IPS-18c (cell line): ENCODE measurements around the gene RPL22L1.
"Not testable (repeated sequence)": the region's sequence is repeated elsewhere in the genome, so short reads cannot be mapped to it uniquely, and the experiment has no call there.

Source experiments
- H3K4me3 ChIP-seq: 2 replicates; pipeline ENCODE4 v1.7.0; 2013; ENCODE audit warnings: low read depth, mild to moderate bottlenecking, low read length, moderate library complexity; ENCODE audit not compliant: insufficient read depth
- H3K9me3 ChIP-seq: one replicate; pipeline ENCODE4 v1.6.1; 2013; ENCODE audit warnings: mild to moderate bottlenecking, low read length, moderate library complexity; ENCODE audit not compliant: control insufficient read depth, insufficient read depth

RPL22L1 gene

GRCh38 chr3:170848292-170848917, 21.6 kb downstream of the RPL22L1 start:
- no peaks in the 10 kb centered on the region for H3K9me3 ChIP-seq
- H3K4me3 ChIP-seq: no peak overlapping the region

DNA sequence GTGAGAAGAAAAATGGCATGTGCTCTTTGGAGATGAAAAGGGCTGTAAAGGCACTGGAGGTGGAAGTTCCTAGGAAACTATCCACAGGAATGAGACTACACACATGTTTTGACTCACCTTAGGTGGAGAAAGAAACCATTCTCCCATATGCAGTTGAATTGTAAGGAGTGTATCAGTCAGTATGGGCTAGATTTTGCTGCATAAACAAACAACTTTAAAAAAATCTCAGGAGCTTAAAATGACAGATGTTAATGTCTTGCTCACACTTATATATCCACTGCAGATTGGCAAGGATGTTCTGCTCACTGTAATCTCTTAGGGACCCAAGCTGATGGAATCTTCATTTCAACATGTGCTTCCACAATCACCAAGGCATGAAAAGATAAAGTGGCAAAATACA, 25.6 kb downstream of the RPL22L1 start:
- Histone ChIP-seq H3K4me3 (no peak overlapping the region), H3K9me3 (no peaks in the 10 kb centered on the region)

DNA sequence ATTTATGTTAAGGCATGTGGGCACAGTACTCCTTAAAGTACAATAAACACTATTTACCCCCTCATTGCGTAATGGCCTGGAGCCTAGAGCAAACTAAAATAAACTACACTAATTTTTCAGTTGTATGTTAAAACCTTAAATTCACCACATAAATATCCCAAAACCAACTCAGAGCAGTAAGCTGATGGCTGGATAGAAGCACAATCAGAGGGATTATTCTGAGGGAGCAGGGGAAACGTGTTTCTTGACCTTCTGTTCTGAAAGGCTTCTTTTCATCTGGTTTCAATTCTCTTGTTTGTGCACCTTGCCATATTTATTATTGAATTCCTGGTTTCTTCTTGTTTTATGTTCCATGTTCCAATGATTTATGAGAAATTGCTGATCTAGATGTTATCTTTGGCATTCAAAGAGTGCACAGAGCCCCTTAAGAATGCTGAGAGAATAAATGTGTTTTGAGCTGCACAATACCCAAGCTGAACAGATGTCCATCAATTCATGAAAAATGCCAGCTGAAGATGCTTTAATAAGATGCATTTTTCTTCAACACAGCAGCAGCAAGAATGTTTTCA, 29.6 kb downstream of the RPL22L1 start:
- Histone ChIP-seq H3K4me3 (no peak overlapping the region), H3K9me3 (no peaks in the 10 kb centered on the region)

DNA sequence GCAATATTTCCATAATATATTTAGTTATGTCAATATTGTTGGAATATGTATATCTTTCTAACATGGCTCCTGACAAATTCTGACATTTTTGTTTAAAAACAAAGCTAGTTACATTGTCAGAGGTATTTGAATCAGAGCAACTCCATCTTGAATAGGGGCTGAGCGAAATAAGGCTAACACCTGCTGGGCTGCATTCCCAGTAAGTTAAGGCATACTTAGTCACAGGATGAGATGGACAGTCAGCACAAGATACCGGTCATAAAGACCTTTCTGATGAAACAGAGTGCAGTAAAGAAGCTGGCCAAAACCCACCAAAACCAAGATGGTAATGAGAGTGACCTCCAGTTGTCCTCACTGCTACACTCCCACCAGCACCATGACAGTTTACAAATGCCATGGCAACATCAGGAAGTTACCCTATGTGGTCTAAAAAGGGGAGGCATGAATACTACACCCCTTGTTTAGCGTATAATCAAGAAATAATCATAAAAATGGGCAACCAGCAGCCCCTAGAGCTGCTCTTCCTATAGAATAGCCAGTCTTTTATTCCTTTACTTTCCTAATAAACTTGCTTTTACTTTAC, 30.4 kb downstream of the RPL22L1 start:
- no peak overlapping the region for H3K4me3 ChIP-seq
- no peaks in the 10 kb centered on the region for H3K9me3 ChIP-seq

- H3K4me3 ChIP-seq: no peak overlapping the region
- H3K9me3 ChIP-seq: no peaks in the 10 kb centered on the region
Measured at GRCh38 chr3:170836491-170836890, 33.5 kb downstream of the RPL22L1 start.

GRCh38 chr3:170835336-170835735, 34.7 kb downstream of the RPL22L1 start:
- H3K9me3 ChIP-seq: no peaks in the 10 kb centered on the region

GRCh38 chr3:170830580-170830979, 39.4 kb downstream of the RPL22L1 start:
- H3K4me3 ChIP-seq: no peak overlapping the region
- H3K9me3 ChIP-seq: no peaks in the 10 kb centered on the region

More at GRCh38 chr3:170835336-170835735, 34.7 kb downstream of the RPL22L1 start:
- H3K4me3 ChIP-seq: no peak overlapping the region

DNA sequence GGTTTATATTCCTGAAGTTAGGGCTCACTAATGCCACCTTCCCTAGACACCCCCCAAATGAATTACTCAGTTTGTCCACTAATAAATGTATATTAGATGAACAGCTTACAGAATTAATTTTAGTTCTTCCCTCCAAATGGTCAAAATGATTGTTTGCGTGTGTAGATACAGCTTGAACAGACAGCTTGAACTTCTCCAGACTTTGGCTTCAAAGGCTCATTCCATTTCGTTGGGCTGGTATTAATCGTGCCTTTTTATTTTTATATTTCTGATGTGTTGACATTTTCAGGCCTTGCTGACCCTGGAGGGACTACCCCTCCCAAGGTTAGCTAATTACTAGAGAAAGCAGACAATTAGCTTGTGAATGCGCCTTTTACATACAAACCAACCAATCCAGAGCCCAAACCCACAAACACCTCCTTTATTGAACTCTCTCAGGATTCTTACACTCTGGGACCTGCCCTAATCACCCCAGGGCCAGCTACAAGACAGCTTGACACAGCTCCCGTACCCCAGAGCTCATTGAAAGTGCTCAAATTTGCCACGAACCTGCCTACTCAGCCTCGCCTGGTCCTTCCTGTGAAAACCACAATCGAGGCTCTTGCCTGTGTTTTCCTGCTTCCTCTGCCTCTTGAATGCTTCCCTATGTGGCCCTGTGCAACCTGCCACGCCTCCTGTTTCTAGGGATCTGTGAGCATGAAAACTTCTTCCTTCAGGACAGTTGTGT, 40.3 kb downstream of the RPL22L1 start:
- H3K9me3 ChIP-seq: no peaks in the 10 kb centered on the region
- H3K4me3 ChIP-seq: no peak overlapping the region

DNA sequence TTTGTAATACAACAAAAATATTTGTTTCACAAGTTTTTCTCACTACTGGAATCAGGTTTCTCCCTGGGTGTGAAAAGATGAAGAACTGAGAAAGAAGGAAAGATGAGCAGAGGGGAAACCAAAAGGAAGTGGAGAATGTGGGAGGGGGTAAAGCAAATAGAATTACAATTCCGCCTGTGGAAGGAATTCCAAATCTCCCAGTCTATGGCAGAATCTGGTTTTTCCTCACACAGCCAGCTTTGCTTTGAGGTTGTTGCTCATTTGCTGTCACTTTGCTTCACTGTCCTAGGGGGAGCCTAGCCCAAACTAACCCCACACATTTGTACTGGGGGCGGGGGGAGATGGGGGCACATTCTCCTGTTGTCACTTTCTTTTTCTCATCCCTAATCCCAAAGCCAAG, 43.9 kb downstream of the RPL22L1 start:
- H3K9me3 ChIP-seq: no peaks in the 10 kb centered on the region
- H3K4me3 ChIP-seq: no peak overlapping the region; the same call in 1 of the 2 replicates

DNA sequence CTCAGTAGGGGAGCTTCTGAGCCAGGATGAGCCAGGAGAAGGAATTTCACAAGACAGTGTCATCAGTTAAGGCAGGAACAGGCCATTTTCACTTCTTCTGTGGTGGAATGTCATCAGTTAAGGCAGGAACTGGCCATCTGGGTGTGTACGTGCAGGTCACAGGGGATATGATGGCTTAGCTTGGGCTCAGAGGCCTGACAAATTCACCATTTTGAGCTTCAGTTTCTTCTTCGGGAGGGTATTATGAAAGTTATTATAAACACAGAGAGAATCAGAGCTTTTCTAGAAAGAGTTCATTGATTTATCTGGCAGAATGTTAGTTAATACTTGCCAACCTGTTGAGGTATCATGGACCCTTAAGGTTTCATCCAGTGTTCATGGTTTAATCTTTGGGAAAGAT, 46.4 kb downstream of the RPL22L1 start:
- H3K9me3 ChIP-seq: not testable (repeated sequence)

DNA sequence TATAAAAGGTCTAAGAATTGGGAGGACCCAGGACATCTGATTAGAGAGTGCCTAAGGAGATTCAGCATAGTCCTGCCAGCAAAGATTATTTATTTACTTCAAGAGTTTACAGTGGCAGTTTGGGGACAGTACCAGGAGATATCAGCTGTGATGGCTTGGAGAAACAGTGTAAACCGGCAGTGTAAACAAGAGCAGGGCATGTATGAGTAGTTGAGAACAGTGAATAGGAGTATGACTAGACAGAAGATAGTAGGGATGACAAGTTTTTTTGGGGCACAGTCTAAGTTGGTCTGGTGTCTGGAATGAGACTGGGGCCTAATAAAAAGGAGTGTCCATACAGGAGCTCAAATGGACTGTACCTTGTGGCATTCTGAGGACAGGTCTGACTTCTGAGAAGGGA, 51.7 kb downstream of the RPL22L1 start:
- H3K9me3 ChIP-seq: not testable (repeated sequence)

More for the DNA sequence above, 46.4 kb downstream of the RPL22L1 start:
- H3K4me3 ChIP-seq: not testable (repeated sequence)

GRCh38 chr3:170817471-170817870, 52.5 kb downstream of the RPL22L1 start:
- not testable (repeated sequence) for H3K4me3 ChIP-seq, H3K9me3 ChIP-seq

More for the DNA sequence above, 51.7 kb downstream of the RPL22L1 start:
- not testable (repeated sequence) for H3K4me3 ChIP-seq

DNA sequence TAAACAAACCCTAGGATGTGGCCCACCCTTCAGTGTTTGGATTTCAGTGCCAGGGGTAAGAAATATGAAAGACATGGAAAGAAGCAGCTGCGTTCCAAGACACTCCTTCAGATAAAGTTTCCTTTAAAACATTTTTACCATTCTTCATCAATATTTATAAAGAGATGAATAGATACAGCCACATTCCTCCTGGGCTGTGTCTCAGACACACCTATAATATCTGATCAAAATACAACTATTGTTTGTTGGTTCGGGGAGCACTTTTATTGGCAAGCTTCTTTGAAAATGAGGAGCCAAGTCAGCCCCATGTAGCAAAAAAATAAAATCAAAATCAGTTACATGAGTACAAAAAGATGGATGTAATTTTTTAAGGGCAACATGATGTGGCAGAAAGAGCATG, 53.2 kb downstream of the RPL22L1 start:
- Histone ChIP-seq H3K9me3 (no peaks in the 10 kb centered on the region), H3K4me3 (no peak overlapping the region)

DNA sequence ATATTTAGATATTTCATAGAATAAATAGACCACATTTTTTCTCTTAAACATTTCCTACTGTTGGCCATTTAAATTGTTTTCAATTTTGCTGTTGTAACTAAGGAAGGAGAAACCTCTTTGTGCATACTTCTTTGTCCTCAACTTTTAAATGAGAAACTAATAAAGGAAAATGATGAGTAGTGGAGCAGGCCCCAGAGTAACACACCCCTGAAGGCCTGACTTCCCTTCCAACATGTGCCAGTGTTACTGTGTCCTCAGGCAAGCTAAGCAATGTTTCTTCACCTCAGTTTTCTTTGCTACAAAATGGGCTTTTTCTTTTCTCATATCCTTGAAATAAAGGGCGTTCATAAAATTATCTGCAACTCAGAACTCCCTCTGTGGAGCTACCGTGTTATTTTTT, 53.7 kb downstream of the RPL22L1 start:
- Histone ChIP-seq H3K4me3 (no peak overlapping the region), H3K9me3 (no peaks in the 10 kb centered on the region)

GRCh38 chr3:170815936-170816335, 54.1 kb downstream of the RPL22L1 start:
- no peak overlapping the region for H3K4me3 ChIP-seq
- no peaks in the 10 kb centered on the region for H3K9me3 ChIP-seq

DNA sequence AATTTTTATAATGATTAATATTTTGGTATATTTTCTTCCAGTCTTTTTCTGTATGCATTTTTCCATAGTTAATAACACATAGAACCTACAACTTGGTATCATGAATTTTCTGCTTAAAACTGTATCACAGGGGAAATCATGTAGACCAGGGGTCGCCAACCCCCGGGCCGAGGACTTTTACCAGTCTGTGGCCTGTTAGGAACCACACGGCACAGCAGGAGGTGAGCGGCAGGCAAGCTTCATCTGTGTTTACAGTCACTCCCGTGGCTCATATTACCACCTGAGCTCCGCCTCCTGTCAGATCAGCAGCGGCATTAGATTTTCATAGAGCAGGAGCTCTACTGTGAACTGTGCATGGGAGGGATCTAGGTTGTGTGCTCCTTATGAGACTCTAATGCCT, 54.7 kb downstream of the RPL22L1 start:
- Histone ChIP-seq H3K4me3 (no peak overlapping the region), H3K9me3 (no peaks in the 10 kb centered on the region)
